Measurements from ENCODE around the gene C20orf173.
"Not testable (repeated sequence)": the region's sequence is repeated elsewhere in the genome, so short reads cannot be mapped to it uniquely, and the experiment has no call there.

C20orf173 gene, protein sequence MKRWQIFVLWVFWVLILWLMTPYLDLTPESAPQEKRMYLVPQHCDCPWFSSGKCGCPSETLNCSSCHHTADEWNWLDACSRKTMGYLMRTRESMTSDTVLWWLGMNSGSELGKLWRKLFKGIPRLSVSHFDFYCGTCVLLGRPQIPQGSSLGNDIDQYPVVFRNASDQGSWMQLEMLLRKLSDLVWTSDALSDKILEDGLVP

GRCh38 chr20:35529552-35529951 is at the start of gene C20orf173:
Gene C20orf173 (minus strand): TSS chr20:35529652. CDS start chr20:35529373, 279 bp downstream.
- DNase-seq (ENCODE audit: low spot score): no peak

DNA sequence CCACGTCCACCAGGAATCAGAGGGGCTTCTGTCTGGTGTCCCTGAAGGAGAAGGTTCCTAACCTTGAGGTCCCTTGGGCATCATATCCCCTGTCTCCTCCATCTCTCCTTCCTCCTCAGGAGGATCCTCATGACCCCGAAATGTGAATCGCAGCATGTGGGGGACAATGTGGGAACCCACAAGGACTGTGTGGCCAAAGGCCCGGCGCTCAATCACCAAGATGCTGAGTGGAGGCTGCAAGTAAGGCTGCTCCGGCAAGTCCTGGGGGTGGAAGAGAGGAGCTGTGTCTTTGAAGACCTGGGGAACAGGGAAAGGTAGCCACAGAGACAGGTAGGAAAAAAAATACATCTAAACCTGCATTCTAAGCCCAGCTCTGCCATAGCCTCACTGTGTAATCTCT is 49.7 kb upstream of the C20orf173 start:
- no peak for DNase-seq (ENCODE audit: low spot score)

- no peak for DNase-seq (ENCODE audit: low spot score)
Measured at GRCh38 chr20:35578469-35578868, 49.0 kb upstream of the C20orf173 start.

DNA sequence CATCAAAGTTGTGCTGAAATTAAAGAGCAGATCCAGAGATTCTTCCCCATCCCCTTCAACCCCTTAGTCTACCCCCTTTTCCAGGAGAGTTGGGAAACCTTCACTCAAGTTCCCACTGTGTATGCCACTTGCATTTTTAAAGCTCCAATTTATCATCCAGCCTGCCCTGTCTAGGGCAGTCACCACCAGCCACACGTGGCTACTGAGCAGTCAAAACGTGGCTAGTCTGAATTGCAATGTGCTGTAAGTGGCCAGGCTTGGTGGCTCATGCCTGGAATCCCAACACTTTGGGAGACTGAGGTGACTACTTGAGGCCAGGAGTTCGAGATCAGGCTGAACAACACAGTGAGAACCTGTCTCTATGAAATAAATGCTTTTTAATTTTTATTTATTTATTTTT is 47.4 kb upstream of the C20orf173 start:
- no peak for DNase-seq (ENCODE audit: low spot score)

- DNase-seq (ENCODE audit: low spot score): no peak
Measured at GRCh38 chr20:35575958-35576357, 46.5 kb upstream of the C20orf173 start.

GRCh38 chr20:35572838-35573237 is 43.4 kb upstream of the C20orf173 start:
- DNase-seq (ENCODE audit: low spot score): no peak

- DNase-seq (ENCODE audit: low spot score): no peak
Measured at GRCh38 chr20:35571555-35571954, 42.1 kb upstream of the C20orf173 start.

GRCh38 chr20:35568645-35569044 is 39.2 kb upstream of the C20orf173 start:
- DNase-seq (ENCODE audit: low spot score): peak; percentile 19

- DNase-seq (ENCODE audit: low spot score): no peak
Measured at GRCh38 chr20:35564905-35565304, 35.5 kb upstream of the C20orf173 start.

DNA sequence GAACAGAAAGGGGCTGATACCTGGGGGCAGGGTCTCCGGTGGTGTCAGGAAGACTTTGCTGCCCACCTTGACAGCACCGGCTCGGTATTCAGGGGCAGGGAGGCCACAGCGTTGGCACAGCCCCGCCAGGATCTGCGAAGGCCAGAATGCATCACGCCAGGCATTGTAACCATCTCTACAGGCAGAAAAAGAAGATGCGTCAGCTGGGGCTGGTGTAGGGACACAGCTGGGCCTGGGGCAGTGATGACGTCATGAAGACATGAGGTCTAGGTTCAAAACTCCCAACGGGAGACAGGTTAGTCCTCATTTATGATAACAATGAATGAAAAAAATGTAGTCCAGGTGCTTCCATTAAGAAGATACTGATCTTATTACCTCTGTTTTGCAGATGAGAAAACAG is 34.4 kb upstream of the C20orf173 start:
- DNase-seq (ENCODE audit: low spot score): no peak

GRCh38 chr20:35562541-35563110 is 33.2 kb upstream of the C20orf173 start:
- DNase-seq (ENCODE audit: low spot score): no peak

GRCh38 chr20:35561671-35562070 is 32.2 kb upstream of the C20orf173 start:
- DNase-seq (ENCODE audit: low spot score): no peak

DNA sequence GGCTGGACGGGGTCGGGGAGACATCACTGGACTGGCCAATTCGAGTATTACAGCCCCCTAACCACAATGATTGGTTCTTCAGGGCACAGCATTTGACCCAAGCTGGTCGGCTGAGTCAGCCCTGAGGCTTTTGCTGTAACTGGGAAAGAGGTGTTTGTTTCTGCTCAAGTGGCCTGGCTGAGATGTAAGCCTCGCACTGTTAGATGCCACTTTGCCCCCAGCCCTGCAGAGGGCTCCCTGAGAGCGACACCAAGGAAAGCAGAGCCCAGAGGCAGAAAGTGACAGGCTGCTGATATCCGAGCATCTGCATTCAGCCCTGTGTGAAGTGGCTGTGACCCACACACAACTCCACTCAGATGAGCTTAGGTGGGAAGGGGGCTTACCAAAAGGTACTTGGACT is 31.8 kb upstream of the C20orf173 start:
- peak; percentile 57 for DNase-seq (ENCODE audit: low spot score)

DNA sequence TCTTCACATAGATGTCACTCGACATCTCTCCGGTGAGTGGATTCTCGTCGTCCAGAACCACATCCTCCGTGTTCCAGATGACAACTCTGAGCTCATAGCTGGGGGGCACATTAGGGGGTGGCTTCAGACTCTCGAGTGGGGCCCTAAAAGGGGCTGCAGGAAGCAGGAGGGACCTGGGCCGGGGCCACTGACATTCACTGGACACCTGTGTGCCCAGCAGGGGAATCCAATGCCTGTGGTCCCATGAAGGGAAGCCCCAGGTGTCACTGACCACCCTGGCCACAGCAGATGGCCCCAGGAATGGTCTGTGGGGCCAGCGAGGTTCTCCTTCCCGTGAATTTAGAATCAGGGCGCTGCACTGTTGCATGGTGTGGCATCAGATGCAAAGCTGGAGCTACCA is 31.1 kb upstream of the C20orf173 start:
- no peak for DNase-seq (ENCODE audit: low spot score)

DNA sequence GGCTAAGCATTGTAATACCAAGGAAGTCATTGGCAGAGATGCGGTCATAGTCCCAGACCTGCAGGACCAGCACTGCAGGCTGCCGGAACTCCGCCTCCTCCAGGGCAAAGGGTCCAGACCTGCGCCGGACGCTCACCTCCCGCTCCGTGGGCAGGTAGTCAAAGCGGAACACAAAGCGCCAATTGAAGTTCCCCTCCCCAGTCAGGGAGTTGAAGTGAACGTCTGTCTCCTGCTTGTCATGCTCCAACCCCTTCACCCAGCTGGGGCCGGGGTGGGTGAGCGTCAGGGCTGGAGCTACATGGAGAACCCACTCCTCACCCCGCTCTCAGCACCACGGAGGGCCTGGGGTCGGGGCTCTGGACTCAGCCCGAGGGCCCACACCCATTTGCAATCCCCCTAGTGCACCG is 30.7 kb upstream of the C20orf173 start:
- DNase-seq (ENCODE audit: low spot score): no peak

DNA sequence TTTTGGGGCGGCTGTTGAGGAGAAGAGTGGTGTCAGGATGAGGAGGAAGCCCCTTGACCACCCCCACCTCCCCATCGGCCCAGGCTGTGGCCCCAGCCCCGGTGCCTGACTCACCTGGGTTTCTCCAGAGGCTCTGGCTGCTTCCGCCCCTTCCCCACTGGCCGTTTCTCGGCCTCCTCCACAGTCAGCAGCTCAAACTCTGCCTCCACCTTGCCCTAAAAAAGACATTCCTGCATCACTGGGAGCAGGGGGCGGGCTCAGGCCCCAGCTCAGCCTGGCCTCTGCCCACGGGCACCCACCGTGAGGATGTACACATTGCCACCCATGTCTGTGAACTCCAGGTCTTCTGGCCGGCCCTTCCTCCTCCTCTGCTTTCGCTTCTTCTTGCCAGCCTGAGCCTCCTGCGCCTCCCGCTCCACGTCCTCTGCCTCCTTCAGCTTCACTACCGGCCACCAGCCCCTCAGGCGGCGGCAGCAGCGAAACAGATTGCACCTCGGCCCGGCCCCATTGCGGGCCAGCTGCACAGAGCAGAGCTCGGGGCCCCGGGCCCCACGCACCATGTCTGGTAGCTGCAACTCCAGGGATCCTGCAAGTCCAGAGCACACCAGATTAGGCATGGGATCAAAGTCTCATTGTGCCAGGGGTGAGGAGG is 29.7 kb upstream of the C20orf173 start:
- DNase-seq (ENCODE audit: low spot score): no peak

GRCh38 chr20:35558451-35558850 is 29.0 kb upstream of the C20orf173 start:
- DNase-seq (ENCODE audit: low spot score): no peak

DNA sequence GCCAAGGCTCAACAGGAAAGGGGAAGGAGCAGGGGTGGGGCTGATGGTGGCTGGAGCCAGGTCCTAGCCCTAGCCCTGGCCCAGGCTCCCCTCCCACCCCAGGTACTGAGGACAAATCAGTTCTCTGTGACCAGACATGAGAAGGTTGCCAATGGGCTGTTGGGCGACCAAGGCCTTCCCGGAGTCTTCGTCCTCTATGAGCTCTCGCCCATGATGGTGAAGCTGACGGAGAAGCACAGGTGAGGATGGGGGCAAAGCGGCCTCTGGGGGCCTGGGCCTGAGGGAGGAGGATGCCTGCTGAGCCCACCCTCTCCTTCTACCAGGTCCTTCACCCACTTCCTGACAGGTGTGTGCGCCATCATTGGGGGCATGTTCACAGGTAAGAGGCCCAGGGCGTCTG is 27.4 kb upstream of the C20orf173 start:
- DNase-seq (ENCODE audit: low spot score): no peak

DNA sequence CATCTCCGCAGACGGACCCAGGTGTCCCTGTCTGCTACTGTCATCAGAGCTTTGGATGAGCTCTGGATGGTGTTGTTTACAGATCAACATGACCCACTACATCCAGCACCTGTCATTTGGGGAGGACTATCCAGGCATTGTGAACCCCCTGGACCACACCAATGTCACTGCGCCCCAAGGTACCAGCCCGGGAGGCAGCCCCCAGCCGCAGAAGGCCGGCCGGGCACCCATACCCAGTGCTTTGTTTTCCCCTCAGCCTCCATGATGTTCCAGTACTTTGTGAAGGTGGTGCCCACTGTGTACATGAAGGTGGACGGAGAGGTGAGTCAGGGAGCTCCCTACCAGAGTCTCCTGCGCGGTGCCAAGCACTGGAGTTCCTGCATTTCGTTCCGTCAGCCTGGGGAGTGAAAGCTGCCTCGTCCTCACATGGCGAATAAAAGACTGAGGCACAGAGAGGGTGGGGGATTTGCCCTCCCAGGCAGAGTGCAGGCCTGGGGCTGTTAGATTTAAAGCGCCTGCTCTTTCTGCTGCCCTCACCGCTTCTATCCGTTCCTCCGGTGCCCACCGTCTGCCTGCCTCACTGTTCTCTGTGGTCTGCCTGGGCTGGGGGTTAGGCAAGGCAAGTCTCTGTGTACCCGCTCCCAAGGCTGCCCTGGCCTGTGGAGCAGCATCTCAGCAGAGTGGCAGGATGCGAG is 26.6 kb upstream of the C20orf173 start:
- no peak for DNase-seq (ENCODE audit: low spot score)

GRCh38 chr20:35555461-35555860 is 26.0 kb upstream of the C20orf173 start:
- DNase-seq (ENCODE audit: low spot score): not testable (repeated sequence)

DNA sequence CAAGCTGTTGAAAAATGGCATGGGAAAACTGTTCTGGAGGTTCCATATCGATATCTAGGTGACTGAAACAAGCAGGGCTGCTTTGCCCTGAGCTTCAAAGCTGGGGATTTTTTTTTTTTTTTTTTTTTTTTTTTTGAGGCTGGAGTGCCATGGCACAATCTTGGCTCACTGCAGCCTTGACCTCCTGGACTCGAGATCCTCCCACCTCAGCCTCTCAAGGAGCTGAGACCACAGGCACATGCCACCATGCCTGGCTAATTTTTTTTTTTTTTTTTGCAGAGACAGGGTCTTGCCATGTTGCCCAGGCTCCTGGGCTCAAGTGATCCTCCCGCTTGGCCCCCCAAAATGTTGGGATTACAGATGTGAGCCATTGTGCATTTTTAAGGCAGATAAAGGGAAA is 23.5 kb upstream of the C20orf173 start:
- no peak for DNase-seq (ENCODE audit: low spot score)

GRCh38 chr20:35551503-35551902 is 22.1 kb upstream of the C20orf173 start:
- no peak for DNase-seq (ENCODE audit: low spot score)

GRCh38 chr20:35547329-35547728 is 17.9 kb upstream of the C20orf173 start:
- DNase-seq (ENCODE audit: low spot score): no peak

Measured in cerebellar cortex (tissue), 1 donor.